NCI-H524 treated with DMSO at 0.1 percent for 48 hours (cell line): ENCODE data around the gene TMEM14C.
"Not testable (repeated sequence)": the region's sequence is repeated elsewhere in the genome, so short reads cannot be mapped to it uniquely, and the experiment has no call there.

Experiments
- DNase-seq: peaks from one replicate; lab custom pipeline; 2025; lab: John Stamatoyannopoulos, UW

Gene TMEM14C

GRCh38 chr6:10720960-10721849 lies 1.7 kb upstream of the TMEM14C start:
- DNase-seq: not testable (repeated sequence)

GRCh38 chr6:10721850-10722569 lies 860 bp upstream of the TMEM14C start:
- no peak for DNase-seq

GRCh38 chr6:10722570-10722819 lies 375 bp upstream of the TMEM14C start:
- DNase-seq: no peak

GRCh38 chr6:10723567-10723881 lies 654 bp downstream of the TMEM14C start:
- no peak for DNase-seq

- DNase-seq: no peak
Observed at GRCh38 chr6:10725044-10725443, 2.2 kb downstream of the TMEM14C start.

GRCh38 chr6:10725716-10726115 lies 2.8 kb downstream of the TMEM14C start:
- no peak for DNase-seq

GRCh38 chr6:10730254-10730653 lies 7.4 kb downstream of the TMEM14C start:
- no peak for DNase-seq

- no peak for DNase-seq
Observed at GRCh38 chr6:10733151-10733715, 10.4 kb downstream of the TMEM14C start.

- DNase-seq: no peak
Observed at GRCh38 chr6:10733863-10734262, 11.0 kb downstream of the TMEM14C start.

- no peak for DNase-seq
Observed at GRCh38 chr6:10736731-10737130, 13.9 kb downstream of the TMEM14C start.

- DNase-seq: no peak
Observed at GRCh38 chr6:10740061-10740460, 17.2 kb downstream of the TMEM14C start.

GRCh38 chr6:10741643-10742042 lies 18.8 kb downstream of the TMEM14C start:
- DNase-seq: not testable (repeated sequence)

GRCh38 chr6:10742251-10742650 lies 19.4 kb downstream of the TMEM14C start:
- no peak for DNase-seq

- no peak for DNase-seq
Observed at GRCh38 chr6:10743515-10743914, 20.6 kb downstream of the TMEM14C start.

- no peak for DNase-seq
Observed at GRCh38 chr6:10745116-10745515, 22.2 kb downstream of the TMEM14C start.

GRCh38 chr6:10746915-10747250 lies 24.0 kb downstream of the TMEM14C start:
- DNase-seq: no peak

GRCh38 chr6:10747251-10747972 lies 24.5 kb downstream of the TMEM14C start, which contains the start of gene TMEM14B:
TSS of gene TMEM14B (plus strand) at chr6:10747805. CDS start at chr6:10749246, 1,441 bp downstream.
- DNase-seq: peak; percentile 83

- no peak for DNase-seq
Observed at GRCh38 chr6:10749734-10750133, 26.9 kb downstream of the TMEM14C start.

GRCh38 chr6:10750568-10750967 lies 27.7 kb downstream of the TMEM14C start:
- not testable (repeated sequence) for DNase-seq

- not testable (repeated sequence) for DNase-seq
Observed at GRCh38 chr6:10751757-10752156, 28.9 kb downstream of the TMEM14C start.

- DNase-seq: no peak
Observed at GRCh38 chr6:10756085-10756484, 33.2 kb downstream of the TMEM14C start.

- peak; percentile 51 for DNase-seq
Observed at GRCh38 chr6:10759312-10759839, 36.5 kb downstream of the TMEM14C start.
